Uterus (tissue), 2 donors: Measurements from ENCODE around the gene JAM3.

Source experiments
- CTCF ChIP-seq, 4 experiments: fragments of 200-600 bp in 2 of 4; fragments of 450-650 bp in 2 of 4; sonication (generic) in 2 of 4; IDR thresholded peaks; one replicate each; pipeline ENCODE4 v1.5.1; 2016 to 2019; ENCODE audit warnings: antibody characterized with exemption in 4 of 4, mild to moderate bottlenecking in 2 of 4, moderate library complexity in 1 of 4
- POLR2A ChIP-seq, 2 donors: fragments of 450-650 bp; IDR thresholded peaks; one replicate each; pipeline ENCODE4 v1.6.1; 2016; ENCODE audit warnings: antibody characterized with exemption in 2 of 2, mild to moderate bottlenecking in 1 of 2, moderate library complexity in 1 of 2

- TF ChIP-seq CTCF (IDR thresholded peaks at IDR 0.05) (peak in 1 of 4 experiments; percentile 31), POLR2A (IDR thresholded peaks at IDR 0.05) (no peak)
Measured at GRCh38 chr11:134124660-134125451, 56.0 kb downstream of the JAM3 start.
